HCT116 (cell line): ENCODE results near the gene ZNF334.

ENCODE experiments used
- ATF3 ChIP-seq: IDR thresholded peaks from 2 replicates; pipeline ENCODE4 v1.6.1; 2012
- CEBPB ChIP-seq: IDR thresholded peaks from 2 replicates; pipeline ENCODE4 v1.6.1; 2012; ENCODE audit warnings: low read depth
- CTCF ChIP-seq, 3 experiments: fragments of 200-600 bp in 1 of 3; sonication (generic) in 1 of 3; IDR thresholded peaks in 2 of 3; conservative IDR thresholded peaks in 1 of 3; 2 replicates each; pipeline ENCODE4 v1.5.1; 2012 to 2017; ENCODE audit warnings: low read depth in 2 of 3, low read length in 2 of 3, antibody characterized with exemption in 1 of 3, borderline replicate concordance in 1 of 3, control low read depth in 1 of 3, mild to moderate bottlenecking in 1 of 3, mixed read lengths in 1 of 3, mixed run types in 1 of 3, moderate library complexity in 1 of 3; ENCODE audit not compliant: insufficient read depth in 1 of 3
- EZH2 ChIP-seq: fragments of 200-600 bp; sonication (generic); IDR thresholded peaks from 2 replicates; pipeline ENCODE4 v1.6.1; 2017; ENCODE audit warnings: antibody characterized with exemption, mixed run types
- JUND ChIP-seq: IDR thresholded peaks from 2 replicates; pipeline ENCODE4 v1.6.1; 2012
- MAX ChIP-seq: IDR thresholded peaks from 2 replicates; pipeline ENCODE4 v1.6.1; 2012
- POLR2AphosphoS5 ChIP-seq: IDR thresholded peaks from 2 replicates; pipeline ENCODE4 v1.6.1; 2011; ENCODE audit warnings: mild to moderate bottlenecking, low read depth, low read length, moderate library complexity
- RAD21 ChIP-seq: IDR thresholded peaks from 2 replicates; pipeline ENCODE4 v1.6.1; 2012; ENCODE audit warnings: low read depth, mild to moderate bottlenecking
- SIN3A ChIP-seq: IDR thresholded peaks from 2 replicates; pipeline ENCODE4 v1.6.1; 2012; ENCODE audit warnings: low read depth
- TCF7L2 ChIP-seq: IDR thresholded peaks from 2 replicates; pipeline ENCODE4 v1.7.0; 2011; ENCODE audit warnings: borderline replicate concordance, inconsistent platforms; ENCODE audit not compliant: insufficient read depth, insufficient read length; ENCODE audit errors: extremely low read depth
- ZFX ChIP-seq: fragments of 450-650 bp; IDR thresholded peaks from 2 replicates; pipeline ENCODE4 v1.6.1; 2017

GRCh38 chr20:46562373-46563169, 49.2 kb upstream of the ZNF334 start:
- TF ChIP-seq CTCF (IDR thresholded peaks at IDR 0.05 in 2 of 3, conservative IDR thresholded peaks at IDR 0.05 in 1 of 3; ENCODE audit: borderline replicate concordance in 1 of 3, insufficient read depth in 1 of 3, low read depth in 2 of 3, low read length in 2 of 3) (peak; percentile 33 to 95 (median 86); a peak in 4 of 6 replicates), MAX (no peak), ATF3 (no peak), EZH2 (no peak), JUND (no peak), ZFX (no peak; the same call in 1 of the 2 replicates), SIN3A (no peak), POLR2AphosphoS5 (no peak), CEBPB (no peak), RAD21 (no peak; the same call in 1 of the 2 replicates), TCF7L2 (no peak)
